Activated naive CD8-positive, alpha-beta T cell (primary cell): ENCODE results near the gene PPP2R5B.

Source experiments
- H3K27ac Mint-ChIP-seq: one replicate; pipeline ENCODE4 v1.8.0; 2021; ENCODE audit warnings: mixed read lengths
- H3K27me3 Mint-ChIP-seq: one replicate; pipeline ENCODE4 v1.8.0; 2021; ENCODE audit warnings: mixed read lengths
- H3K36me3 Mint-ChIP-seq: one replicate; pipeline ENCODE4 v1.8.0; 2021; ENCODE audit warnings: mixed read lengths
- H3K4me1 Mint-ChIP-seq: one replicate; pipeline ENCODE4 v1.8.0; 2021; ENCODE audit warnings: low read depth, mixed read lengths
- H3K4me3 Mint-ChIP-seq: one replicate; pipeline ENCODE4 v1.8.0; 2021; ENCODE audit warnings: mild to moderate bottlenecking, mixed read lengths
- H3K9me3 Mint-ChIP-seq: one replicate; pipeline ENCODE4 v1.8.0; 2021; ENCODE audit warnings: low read depth, mixed read lengths

Gene PPP2R5B

DNA sequence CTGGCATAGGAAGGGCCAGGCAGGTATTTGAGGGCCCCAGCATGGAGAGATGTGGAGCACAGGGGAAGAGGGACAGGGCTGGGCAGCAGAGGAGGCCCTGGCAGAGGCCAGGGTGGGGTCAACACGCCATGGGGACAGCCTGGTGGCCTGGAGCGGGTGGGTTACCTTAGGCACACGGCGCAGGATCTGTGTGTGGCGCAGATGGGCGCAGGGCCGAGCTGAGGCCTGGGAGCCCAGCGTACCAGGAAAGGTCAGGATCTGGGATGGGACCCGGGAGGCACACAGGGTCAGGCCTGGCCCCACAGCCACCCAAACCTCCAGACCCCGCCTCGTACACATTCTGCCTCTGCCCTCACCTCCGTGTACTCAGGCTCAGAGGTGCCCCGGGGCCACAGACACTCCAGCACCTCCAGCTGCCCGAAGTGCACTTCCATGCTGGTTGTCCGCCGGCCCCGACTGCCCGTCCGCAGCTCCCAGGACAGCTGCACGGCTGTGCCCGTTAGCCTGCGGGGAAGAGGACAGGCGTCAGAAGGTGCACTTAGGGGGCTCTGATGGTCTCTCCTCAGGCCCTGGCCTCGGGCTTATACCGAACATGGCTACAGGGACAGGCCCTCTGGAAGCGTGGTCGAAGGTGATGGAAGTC, 13.9 kb upstream of the PPP2R5B start:
- peaks cover 9% of the 10 kb centered on the region for H3K36me3 Mint-ChIP-seq
- H3K9me3 Mint-ChIP-seq = no peaks in the 10 kb centered on the region
- no peaks in the 10 kb centered on the region for H3K27me3 Mint-ChIP-seq
- H3K4me1 Mint-ChIP-seq = peaks cover 3% of the 10 kb centered on the region
- H3K27ac Mint-ChIP-seq = no peak overlapping the region
- H3K4me3 Mint-ChIP-seq = no peak overlapping the region

- H3K27me3 Mint-ChIP-seq = no peaks in the 10 kb centered on the region
- H3K36me3 Mint-ChIP-seq = peaks cover 9% of the 10 kb centered on the region
- H3K9me3 Mint-ChIP-seq = no peaks in the 10 kb centered on the region
- H3K4me1 Mint-ChIP-seq = peaks cover 8% of the 10 kb centered on the region
- H3K4me3 Mint-ChIP-seq = no peak overlapping the region
- H3K27ac Mint-ChIP-seq = no peak overlapping the region
Observed at GRCh38 chr11:64911142-64911541, 13.3 kb upstream of the PPP2R5B start.

- no peak overlapping the region for H3K4me3 Mint-ChIP-seq
- no peak overlapping the region for H3K27ac Mint-ChIP-seq
- no peaks in the 10 kb centered on the region for H3K9me3 Mint-ChIP-seq
- peaks cover 10% of the 10 kb centered on the region for H3K4me1 Mint-ChIP-seq
- no peaks in the 10 kb centered on the region for H3K27me3 Mint-ChIP-seq
- peaks cover 9% of the 10 kb centered on the region for H3K36me3 Mint-ChIP-seq
Observed at GRCh38 chr11:64911689-64912088, 12.8 kb upstream of the PPP2R5B start.

DNA sequence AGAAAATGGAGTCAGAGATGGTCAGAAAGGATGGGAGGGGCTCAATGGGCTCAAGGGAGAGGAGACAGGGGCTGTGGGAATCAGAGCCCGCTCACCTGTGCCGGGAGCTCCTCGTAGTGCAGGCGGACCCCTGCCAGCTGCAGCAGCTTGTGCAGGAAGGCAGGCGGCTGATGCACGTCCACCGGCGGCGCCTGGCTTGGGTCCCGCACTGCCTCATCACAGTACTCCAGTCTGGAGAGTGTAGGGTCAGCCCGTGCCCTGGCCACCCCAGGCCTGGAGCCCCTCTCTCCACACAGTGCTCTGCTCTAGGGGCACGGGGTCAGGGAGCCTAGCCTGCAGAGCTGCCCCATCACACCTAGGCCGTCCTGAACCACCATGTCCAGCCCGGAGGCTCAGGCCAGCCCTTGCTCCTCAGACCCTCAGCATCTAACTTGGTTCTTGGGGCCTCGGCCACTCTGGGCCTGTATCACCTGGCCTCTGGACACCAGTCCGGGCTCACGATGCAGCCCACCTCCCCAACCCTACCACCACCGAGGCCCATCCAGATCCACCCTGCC, 11.2 kb upstream of the PPP2R5B start:
- Mint-ChIP-seq H3K9me3 (no peaks in the 10 kb centered on the region), H3K4me3 (no peak overlapping the region), H3K27ac (no peak overlapping the region), H3K36me3 (peaks cover 5% of the 10 kb centered on the region), H3K27me3 (no peaks in the 10 kb centered on the region), H3K4me1 (peaks cover 22% of the 10 kb centered on the region)

- peaks cover 23% of the 10 kb centered on the region for H3K4me1 Mint-ChIP-seq
- H3K27ac Mint-ChIP-seq = no peak overlapping the region
- no peaks in the 10 kb centered on the region for H3K27me3 Mint-ChIP-seq
- no peak overlapping the region for H3K4me3 Mint-ChIP-seq
- H3K9me3 Mint-ChIP-seq = no peaks in the 10 kb centered on the region
- peaks cover 5% of the 10 kb centered on the region for H3K36me3 Mint-ChIP-seq
Observed at GRCh38 chr11:64914123-64914522, 10.4 kb upstream of the PPP2R5B start.

DNA sequence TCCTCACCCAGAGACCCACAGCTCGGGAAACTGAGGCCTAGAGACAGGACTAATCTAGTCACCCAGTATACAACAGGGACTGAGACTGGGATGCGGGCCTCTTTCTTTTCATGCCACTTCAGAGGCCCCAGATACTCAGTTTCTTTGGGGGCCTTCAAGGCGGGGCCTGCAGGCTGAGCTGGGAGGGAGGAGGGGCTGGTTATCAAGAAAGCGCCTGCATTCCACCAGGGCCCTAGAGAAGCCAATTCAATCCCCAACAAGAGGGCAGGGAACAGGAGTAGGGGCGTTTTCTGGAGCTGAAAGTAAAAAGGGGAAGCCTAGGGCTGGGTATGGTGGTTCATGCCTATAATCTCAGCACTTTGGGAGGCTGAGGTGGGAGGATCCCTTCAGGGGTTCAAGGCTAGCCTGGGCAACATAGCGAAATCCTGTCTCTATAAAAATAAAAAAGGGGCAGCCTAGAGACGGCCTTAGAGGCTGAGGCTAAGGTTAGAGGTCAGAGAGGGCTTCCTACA, 9.1 kb upstream of the PPP2R5B start:
- H3K4me3 Mint-ChIP-seq = peak overlapping the region; percentile 90
- no peak overlapping the region for H3K27ac Mint-ChIP-seq
- H3K4me1 Mint-ChIP-seq = peaks cover 23% of the 10 kb centered on the region
- peaks cover 5% of the 10 kb centered on the region for H3K36me3 Mint-ChIP-seq
- H3K9me3 Mint-ChIP-seq = no peaks in the 10 kb centered on the region
- no peaks in the 10 kb centered on the region for H3K27me3 Mint-ChIP-seq

- H3K4me3 Mint-ChIP-seq = peak overlapping the region; percentile 90
- no peaks in the 10 kb centered on the region for H3K9me3 Mint-ChIP-seq
- H3K27ac Mint-ChIP-seq = peak overlapping the region; percentile 90
- peaks cover 5% of the 10 kb centered on the region for H3K36me3 Mint-ChIP-seq
- peaks cover 23% of the 10 kb centered on the region for H3K4me1 Mint-ChIP-seq
- no peaks in the 10 kb centered on the region for H3K27me3 Mint-ChIP-seq
Observed at GRCh38 chr11:64916040-64916774, 8.3 kb upstream of the PPP2R5B start.

DNA sequence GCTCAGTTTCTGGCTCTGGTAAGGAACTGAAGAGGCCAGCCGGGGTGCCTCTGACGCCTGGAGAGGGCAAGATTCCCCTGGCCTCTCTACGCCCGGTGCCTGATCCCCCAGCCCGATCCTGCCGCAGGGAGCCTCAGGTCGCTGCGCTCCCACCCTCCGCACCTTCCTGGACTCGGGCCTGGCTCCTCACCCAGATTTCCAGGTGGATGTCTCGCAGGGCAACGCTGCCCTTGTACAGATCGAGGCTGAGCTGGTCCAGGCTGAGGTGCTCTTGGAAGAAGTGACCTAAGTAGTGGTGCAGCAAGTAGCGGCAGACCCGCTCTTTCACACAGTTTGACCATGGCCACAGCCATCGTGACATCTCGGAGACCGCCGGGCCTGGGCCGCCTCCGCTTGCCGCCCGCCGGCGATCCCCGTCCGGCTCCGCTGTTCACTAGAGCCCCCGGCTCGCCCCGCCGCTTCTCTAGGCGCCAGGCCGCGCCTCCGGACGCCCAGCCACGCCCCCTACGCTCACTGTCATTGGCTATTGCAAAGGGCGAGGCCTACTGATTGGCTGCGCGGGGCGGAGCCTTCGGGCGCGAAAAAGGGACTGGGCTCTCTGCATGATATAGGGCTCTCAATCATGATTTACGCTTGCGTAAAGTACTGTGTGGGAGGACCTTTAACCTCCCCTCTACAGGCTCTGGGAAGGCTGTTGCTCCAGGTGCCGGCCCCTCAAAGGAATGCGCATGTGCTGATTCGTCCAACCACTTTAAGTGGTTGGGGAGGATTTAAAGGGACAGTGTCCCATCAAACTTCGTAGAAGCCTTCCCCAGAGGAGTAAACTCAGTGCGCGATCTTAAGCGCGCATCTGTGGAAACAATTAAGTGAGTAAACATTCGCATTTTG, 7.5 kb upstream of the PPP2R5B start, which contains the start of gene ATG2A:
Gene ATG2A, minus strand, starts transcription at position 435 of the 888 bp plus-strand sequence. Its CDS starts 74 bp downstream, at position 361.
- Mint-ChIP-seq H3K4me1 (peaks cover 23% of the 10 kb centered on the region), H3K4me3 (peak within 1 kb of the TSS; percentile 90), H3K27me3 (no peaks in the 10 kb centered on the region), H3K36me3 (no peaks in the 10 kb centered on the region), H3K27ac (peak within 1 kb of the TSS; percentile 90), H3K9me3 (no peaks in the 10 kb centered on the region)

DNA sequence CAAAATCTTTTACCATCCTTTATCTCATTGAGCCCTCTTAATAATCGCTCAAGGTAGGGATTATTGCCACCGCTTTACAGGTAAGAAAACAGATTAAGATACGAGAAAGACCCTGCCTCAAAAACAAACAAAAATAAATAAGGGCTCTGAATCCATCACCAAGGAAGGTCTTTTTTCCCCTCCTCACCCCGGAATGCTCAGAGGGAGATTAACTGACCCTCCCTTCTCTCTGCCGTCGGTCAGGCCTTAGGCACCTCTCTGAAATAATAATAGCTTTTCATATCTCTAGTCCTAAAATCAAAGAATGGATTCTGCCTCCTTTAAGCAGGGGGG, 6.9 kb upstream of the PPP2R5B start:
- no peaks in the 10 kb centered on the region for H3K36me3 Mint-ChIP-seq
- peak overlapping the region; percentile 90 for H3K4me3 Mint-ChIP-seq
- H3K27me3 Mint-ChIP-seq = no peaks in the 10 kb centered on the region
- no peaks in the 10 kb centered on the region for H3K9me3 Mint-ChIP-seq
- H3K4me1 Mint-ChIP-seq = peaks cover 23% of the 10 kb centered on the region
- peak overlapping the region; percentile 90 for H3K27ac Mint-ChIP-seq

DNA sequence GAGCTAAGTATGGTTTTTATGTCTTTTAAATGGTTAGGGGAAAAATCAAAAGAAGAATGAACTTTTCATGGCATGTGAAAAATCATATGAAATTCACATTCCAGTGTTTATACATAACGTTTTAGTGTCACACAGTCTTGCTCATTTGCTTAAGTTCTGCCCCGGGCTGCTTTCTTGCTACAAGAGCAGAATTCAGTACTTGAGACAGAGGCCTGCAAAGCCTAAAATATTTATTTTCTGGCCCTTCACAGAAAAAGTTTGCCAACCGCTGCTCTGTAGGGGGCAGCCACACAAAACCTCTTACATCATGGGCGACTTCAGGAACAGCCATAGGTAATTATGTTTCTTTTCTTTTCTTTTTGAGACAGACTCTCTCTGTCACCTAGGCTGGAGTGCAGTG, 6.5 kb upstream of the PPP2R5B start:
- Mint-ChIP-seq H3K4me3 (peak overlapping the region; percentile 90), H3K27ac (peak overlapping the region; percentile 90), H3K36me3 (no peaks in the 10 kb centered on the region), H3K27me3 (no peaks in the 10 kb centered on the region), H3K9me3 (no peaks in the 10 kb centered on the region), H3K4me1 (peaks cover 23% of the 10 kb centered on the region)

DNA sequence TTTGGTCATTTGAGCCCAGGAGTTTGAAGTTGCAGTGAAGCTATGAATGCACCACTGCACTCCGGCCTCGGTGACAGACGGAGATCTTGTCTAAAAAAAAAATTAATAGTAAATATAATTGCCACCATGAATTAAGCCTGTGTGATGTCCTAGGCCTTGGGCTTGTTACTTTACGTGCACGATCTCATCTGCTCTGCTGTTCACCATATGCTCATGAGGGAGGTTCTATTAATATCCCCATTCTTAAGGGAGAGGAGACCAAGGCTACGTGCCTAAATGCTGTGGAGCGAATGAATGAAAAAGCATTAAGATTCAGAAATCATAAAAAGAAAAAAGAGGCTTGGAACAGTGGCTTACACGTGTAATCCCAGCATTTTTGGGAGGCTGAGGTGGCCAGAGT, 4.9 kb upstream of the PPP2R5B start:
- Mint-ChIP-seq H3K27me3 (no peaks in the 10 kb centered on the region), H3K4me1 (peaks cover 29% of the 10 kb centered on the region), H3K36me3 (no peaks in the 10 kb centered on the region), H3K4me3 (no peak overlapping the region), H3K27ac (no peak overlapping the region), H3K9me3 (no peaks in the 10 kb centered on the region)

GRCh38 chr11:64920124-64920523, 4.4 kb upstream of the PPP2R5B start:
- Mint-ChIP-seq H3K27ac (no peak overlapping the region), H3K9me3 (no peaks in the 10 kb centered on the region), H3K27me3 (no peaks in the 10 kb centered on the region), H3K4me1 (peaks cover 31% of the 10 kb centered on the region), H3K4me3 (no peak overlapping the region), H3K36me3 (no peaks in the 10 kb centered on the region)

GRCh38 chr11:64921384-64921783, 3.1 kb upstream of the PPP2R5B start:
- Mint-ChIP-seq H3K27ac (no peak overlapping the region), H3K36me3 (no peaks in the 10 kb centered on the region), H3K9me3 (no peaks in the 10 kb centered on the region), H3K27me3 (no peaks in the 10 kb centered on the region), H3K4me1 (peaks cover 26% of the 10 kb centered on the region), H3K4me3 (no peak overlapping the region)

DNA sequence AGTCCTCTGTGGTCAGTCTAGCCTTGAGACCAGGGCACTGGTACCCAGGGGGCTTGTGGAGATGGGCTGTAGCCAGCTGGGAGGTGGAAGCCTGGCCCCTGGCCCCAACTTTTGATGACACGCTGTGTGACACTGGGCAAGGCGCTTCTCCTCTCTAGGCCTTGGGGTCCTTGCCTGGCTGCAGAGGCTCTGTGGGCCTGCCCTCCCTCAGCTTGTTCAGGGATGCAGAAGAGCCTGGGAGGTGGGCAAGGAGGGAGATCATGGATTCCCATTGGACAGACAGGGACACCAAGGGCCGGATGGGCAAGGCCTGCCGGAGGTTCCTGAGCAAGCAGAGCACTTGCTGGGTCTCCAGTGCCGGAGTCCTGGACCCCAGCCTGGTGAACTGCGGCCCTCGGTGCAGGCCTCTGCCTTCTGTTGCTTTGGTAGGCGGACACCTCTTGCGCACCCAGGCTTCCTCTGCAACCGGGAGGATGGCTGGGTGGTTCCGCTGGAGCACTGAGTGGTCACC, 1.3 kb upstream of the PPP2R5B start:
- H3K27ac Mint-ChIP-seq = no peak overlapping the region
- no peaks in the 10 kb centered on the region for H3K9me3 Mint-ChIP-seq
- H3K27me3 Mint-ChIP-seq = no peaks in the 10 kb centered on the region
- peaks cover 14% of the 10 kb centered on the region for H3K4me1 Mint-ChIP-seq
- H3K36me3 Mint-ChIP-seq = no peaks in the 10 kb centered on the region
- no peak overlapping the region for H3K4me3 Mint-ChIP-seq
